Liver (tissue), 9 donors: Measurements from ENCODE around the gene SLC2A8. TPM values are rescaled to one million over a fixed set of nuclear protein-coding genes. Genes with fewer than 3 reads are reported as not detected.

Experiments used
- DNase-seq: peaks from one replicate; pipeline ENCODE4 v3.0.0-alpha.2; 2017; ENCODE audit warnings: low spot score
- H3K27ac ChIP-seq, 2 donors: one replicate each; pipeline ENCODE4 v1.7.0; 2013; ENCODE audit warnings: inconsistent platforms in 2 of 2, low read length in 2 of 2, control low read depth in 1 of 2, low read depth in 1 of 2, mild to moderate bottlenecking in 1 of 2
- H3K27me3 ChIP-seq, 4 donors: one replicate each; pipeline versions ENCODE4 v1.6.1 to v1.7.0; 2013; ENCODE audit warnings: low read length in 3 of 4, inconsistent platforms in 1 of 4, mild to moderate bottlenecking in 1 of 4, moderate library complexity in 1 of 4; ENCODE audit not compliant: control insufficient read depth in 4 of 4, insufficient read depth in 4 of 4
- H3K36me3 ChIP-seq, 4 donors: one replicate each; pipeline versions ENCODE4 v1.6.1 to v1.7.0; 2013; ENCODE audit warnings: low read length in 3 of 4, mild to moderate bottlenecking in 3 of 4, low read depth in 1 of 4, moderate library complexity in 1 of 4; ENCODE audit not compliant: control insufficient read depth in 4 of 4, insufficient read depth in 3 of 4
- H3K4me1 ChIP-seq, 4 donors: one replicate each; pipeline versions ENCODE4 v1.6.1 to v1.7.0; 2013; ENCODE audit warnings: low read length in 3 of 4, mild to moderate bottlenecking in 3 of 4, moderate library complexity in 1 of 4; ENCODE audit not compliant: control insufficient read depth in 4 of 4, insufficient read depth in 4 of 4
- H3K4me3 ChIP-seq, 3 donors: one replicate each; pipeline versions ENCODE4 v1.6.1 to v1.7.0; 2013; ENCODE audit warnings: low read length in 3 of 3, control low read depth in 1 of 3, low read depth in 1 of 3, mild to moderate bottlenecking in 1 of 3
- H3K9ac ChIP-seq, 2 donors: one replicate each; pipeline ENCODE4 v1.7.0; 2013; ENCODE audit warnings: low read length in 2 of 2, mild to moderate bottlenecking in 2 of 2, moderate library complexity in 2 of 2, control low read depth in 1 of 2, low read depth in 1 of 2
- H3K9me3 ChIP-seq, 4 donors: one replicate each; pipeline versions ENCODE4 v1.6.1 to v1.7.0; 2013; ENCODE audit warnings: low read length in 3 of 4; ENCODE audit not compliant: control insufficient read depth in 4 of 4
- ATF3 ChIP-seq: IDR thresholded peaks from 2 replicates; pipeline ENCODE4 v1.6.1; 2016; ENCODE audit warnings: antibody characterized with exemption
- CTCF ChIP-seq: fragments of 150-350 bp; IDR thresholded peaks from 2 replicates; pipeline ENCODE4 v1.5.1; 2017; ENCODE audit warnings: improper control_type of control experiment, low read depth, low read length; ENCODE audit not compliant: missing input control
- EGR1 ChIP-seq, 2 donors: IDR thresholded peaks; 2 replicates each; pipeline ENCODE4 v1.6.1; 2016 to 2018; ENCODE audit warnings: antibody characterized with exemption in 2 of 2, low read depth in 2 of 2
- FOXA1 ChIP-seq: IDR thresholded peaks from 2 replicates; pipeline ENCODE4 v1.6.1; 2016; ENCODE audit warnings: antibody characterized with exemption
- FOXA2 ChIP-seq: IDR thresholded peaks from 2 replicates; pipeline ENCODE4 v1.6.1; 2016; ENCODE audit warnings: antibody characterized with exemption
- HNF4A ChIP-seq, 2 donors: conservative IDR thresholded peaks; 2 replicates each; pipeline ENCODE4 v1.6.1; 2016; ENCODE audit warnings: antibody characterized with exemption in 2 of 2, mild to moderate bottlenecking in 2 of 2
- JUND ChIP-seq, 2 donors: IDR thresholded peaks; 2 replicates each; pipeline ENCODE4 v1.6.1; 2016; ENCODE audit warnings: antibody characterized with exemption in 2 of 2
- RAD21 ChIP-seq, 2 donors: IDR thresholded peaks; 2 replicates each; pipeline ENCODE4 v1.6.1; 2016; ENCODE audit warnings: antibody characterized with exemption in 2 of 2, mild to moderate bottlenecking in 2 of 2
- SP1 ChIP-seq: IDR thresholded peaks from 2 replicates; pipeline ENCODE4 v1.6.1; 2018; ENCODE audit warnings: antibody characterized with exemption, mild to moderate bottlenecking
- YY1 ChIP-seq: IDR thresholded peaks from 2 replicates; pipeline ENCODE4 v1.6.1; 2016; ENCODE audit warnings: antibody characterized with exemption, mild to moderate bottlenecking
- ZBTB33 ChIP-seq: IDR thresholded peaks from 2 replicates; pipeline ENCODE4 v1.6.1; 2016; ENCODE audit warnings: antibody characterized with exemption
- WGBS: extraction: QIAGEN DNeasy Blood & Tissue Kit; methylation state at CpG from one replicate; pipeline ENCODE4 v1.1.7; 2013; 5-methylcytosine and 5-hydroxymethylcytosine counted together
- polyA plus RNA-seq, 2 donors: library from polyadenylated mRNA; stranded (reverse) in 1 of 2; unstranded in 1 of 2; fragments of 200-250 nt in 1 of 2; fragments of >200 nt in 1 of 2; fragmentation: Nextera tagmentation in 1 of 2; extraction: Ambion mirVana in 1 of 2; gene quantifications; one replicate each; pipeline versions ENCODE4 v1.2.1 to v1.2.3, GENCODE V29; 2013 to 2015
- total RNA-seq, 2 donors: library from RNA; depleted of rRNA; stranded (reverse); fragments of >200 nt; gene quantifications; one replicate each; pipeline ENCODE4 v1.2.3, GENCODE V29; 2014
- TF ChIP-seq, protein P1 (sequence below): IDR thresholded peaks from 2 replicates; pipeline ENCODE4 v1.6.1; 2016; ENCODE audit warnings: antibody characterized with exemption
- donor health status: healthy.
- donor health status: healthy.
- donor health status: healthy.
- donor health status: healthy.
- donor health status: healthy.

SLC2A8 gene
- total and polyA plus RNA-seq, 4 donors = 10.9 to 24.5 (median 19.9) TPM

DNA sequence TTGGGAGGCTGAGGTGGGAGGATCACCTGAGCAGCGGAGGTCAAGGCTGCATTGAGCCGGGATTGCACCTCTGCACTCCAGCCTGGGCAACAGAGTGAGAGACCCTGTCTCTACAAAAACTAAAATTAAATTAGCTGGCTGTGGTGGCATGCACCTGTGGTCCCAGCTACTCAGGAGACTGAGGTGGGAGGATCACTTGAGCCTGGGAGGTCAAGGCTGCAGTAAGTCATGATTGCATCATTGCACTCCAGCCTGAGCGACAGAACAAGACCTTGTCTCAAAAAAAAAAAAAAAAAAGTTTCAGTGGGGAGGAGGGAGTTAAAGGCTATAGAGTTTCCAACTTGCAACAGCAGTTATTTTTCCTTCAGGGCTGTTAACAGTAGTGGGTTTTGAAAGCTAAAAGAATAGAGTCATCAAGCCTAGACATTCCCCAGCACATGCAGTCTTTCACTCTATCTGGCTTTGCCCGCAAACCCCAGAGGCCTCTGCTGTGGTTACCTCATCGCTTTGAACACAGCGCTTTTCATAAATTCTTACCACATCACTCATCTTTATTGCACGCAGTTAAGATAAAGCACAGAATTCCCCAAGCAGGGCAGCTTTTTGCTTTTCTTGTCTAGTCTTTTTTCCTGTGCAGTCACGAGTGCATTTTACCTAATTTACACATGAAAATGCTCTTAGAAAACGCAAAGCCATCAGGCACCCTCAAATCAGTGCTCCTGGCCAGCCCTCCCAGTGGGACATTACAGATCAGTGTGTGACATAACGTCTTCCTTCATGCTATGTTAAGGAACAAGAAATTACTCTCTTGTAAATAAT is 8.7 kb upstream of the SLC2A8 start:
- H3K27me3 ChIP-seq = no peaks in the 10 kb centered on the region
- H3K9ac ChIP-seq = no peak overlapping the region
- 75% methylated on average over 10 of the region's 10 CpGs for WGBS
- no peak overlapping the region for H3K27ac ChIP-seq
- TF ChIP-seq FOXA1 (no peak), ATF3 (no peak), HNF4A (conservative IDR thresholded peaks at IDR 0.05) (no peak), FOXA2 (no peak), RAD21 (IDR thresholded peaks at IDR 0.05) (no peak)
- TF ChIP-seq, protein P1, sequence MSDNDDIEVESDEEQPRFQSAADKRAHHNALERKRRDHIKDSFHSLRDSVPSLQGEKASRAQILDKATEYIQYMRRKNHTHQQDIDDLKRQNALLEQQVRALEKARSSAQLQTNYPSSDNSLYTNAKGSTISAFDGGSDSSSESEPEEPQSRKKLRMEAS = no peak
- no peaks in the 10 kb centered on the region for H3K4me1 ChIP-seq
- DNase-seq = no peak
- H3K4me3 ChIP-seq = no peak overlapping the region
- no peaks in the 10 kb centered on the region for H3K36me3 ChIP-seq
- no peaks in the 10 kb centered on the region for H3K9me3 ChIP-seq

DNA sequence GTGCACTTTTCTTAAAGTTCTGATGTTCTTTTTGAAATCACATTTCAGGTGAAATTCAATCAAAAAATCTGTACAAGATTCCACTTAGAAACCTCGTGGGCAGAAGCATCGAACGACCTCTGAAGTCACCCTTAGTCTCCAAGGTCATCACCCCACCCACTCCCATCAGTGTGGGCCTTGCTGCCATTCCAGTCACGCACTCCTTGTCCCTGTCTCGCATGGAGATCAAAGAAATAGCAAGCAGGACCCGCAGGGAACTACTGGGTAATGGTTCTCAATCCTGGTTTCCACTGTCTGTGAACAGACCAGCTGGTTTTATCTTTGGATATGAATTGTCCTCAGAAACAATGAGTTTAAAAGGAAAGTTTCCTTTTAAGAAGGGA is 8.1 kb upstream of the SLC2A8 start:
- Histone ChIP-seq H3K27ac (no peak overlapping the region), H3K36me3 (no peaks in the 10 kb centered on the region), H3K4me1 (no peaks in the 10 kb centered on the region), H3K4me3 (no peak overlapping the region), H3K9ac (no peak overlapping the region), H3K27me3 (no peaks in the 10 kb centered on the region), H3K9me3 (no peaks in the 10 kb centered on the region)
- no peak for DNase-seq
- TF ChIP-seq SP1 (no peak), CTCF (no peak), ATF3 (no peak), YY1 (no peak), FOXA2 (no peak), EGR1 (IDR thresholded peaks at IDR 0.05; ENCODE audit: low read depth in 2 of 2) (no peak), ZBTB33 (no peak), JUND (IDR thresholded peaks at IDR 0.05) (no peak), FOXA1 (no peak)
- 78% methylated on average over 6 of the region's 6 CpGs for WGBS
